ENCODE measurements around the gene UBE2B. TPM values are rescaled to one million over a fixed set of nuclear protein-coding genes. Genes with fewer than 3 reads are reported as not detected.

UBE2B gene
- total and polyA plus RNA-seq, 10 of the 15 experiments (the other 5 are each of a cell fraction or from before 2014, with no cell fraction given): 10.8 to 179 (median 61.3) TPM

GRCh38 chr5:134370871-134371833 lies at the start of gene UBE2B (continued):
- peak; percentile 88 for TF ChIP-seq PBX3 (IDR thresholded peaks at IDR 0.05; ENCODE audit: insufficient replicate concordance, low read depth, low read length)
- no peak; the same call in 1 of the 2 replicates for TF ChIP-seq HDGF (IDR thresholded peaks at IDR 0.05)
- TF ChIP-seq CUX1 (IDR thresholded peaks at IDR 0.05; ENCODE audit: insufficient replicate concordance, low read depth, low read length): peak; percentile 35
- no peak for TF ChIP-seq NFXL1 (IDR thresholded peaks at IDR 0.05; ENCODE audit: borderline replicate concordance)
- TF ChIP-seq, protein P1, sequence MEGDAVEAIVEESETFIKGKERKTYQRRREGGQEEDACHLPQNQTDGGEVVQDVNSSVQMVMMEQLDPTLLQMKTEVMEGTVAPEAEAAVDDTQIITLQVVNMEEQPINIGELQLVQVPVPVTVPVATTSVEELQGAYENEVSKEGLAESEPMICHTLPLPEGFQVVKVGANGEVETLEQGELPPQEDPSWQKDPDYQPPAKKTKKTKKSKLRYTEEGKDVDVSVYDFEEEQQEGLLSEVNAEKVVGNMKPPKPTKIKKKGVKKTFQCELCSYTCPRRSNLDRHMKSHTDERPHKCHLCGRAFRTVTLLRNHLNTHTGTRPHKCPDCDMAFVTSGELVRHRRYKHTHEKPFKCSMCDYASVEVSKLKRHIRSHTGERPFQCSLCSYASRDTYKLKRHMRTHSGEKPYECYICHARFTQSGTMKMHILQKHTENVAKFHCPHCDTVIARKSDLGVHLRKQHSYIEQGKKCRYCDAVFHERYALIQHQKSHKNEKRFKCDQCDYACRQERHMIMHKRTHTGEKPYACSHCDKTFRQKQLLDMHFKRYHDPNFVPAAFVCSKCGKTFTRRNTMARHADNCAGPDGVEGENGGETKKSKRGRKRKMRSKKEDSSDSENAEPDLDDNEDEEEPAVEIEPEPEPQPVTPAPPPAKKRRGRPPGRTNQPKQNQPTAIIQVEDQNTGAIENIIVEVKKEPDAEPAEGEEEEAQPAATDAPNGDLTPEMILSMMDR (IDR thresholded peaks at IDR 0.05 in 2 of 3, conservative IDR thresholded peaks at IDR 0.05 in 1 of 3; ENCODE audit: control insufficient read depth in 2 of 3, extremely low read depth in 1 of 3, insufficient read depth in 1 of 3, low read depth in 3 of 3, low read length in 3 of 3): no peak
- TF ChIP-seq NR2F1 (conservative IDR thresholded peaks at IDR 0.05): peak; percentile 58
- no peak for TF ChIP-seq KAT2A (conservative IDR thresholded peaks at IDR 0.05; ENCODE audit: control insufficient read depth, low read depth, low read length)
- TF ChIP-seq EED (IDR thresholded peaks at IDR 0.05; ENCODE audit: low read depth): peak; percentile 69; the same call in 1 of the 2 replicates
- no peak for TF ChIP-seq CHD4 (IDR thresholded peaks at IDR 0.05)
- peak; percentile 96 for TF ChIP-seq ZNF207 (IDR thresholded peaks at IDR 0.05; ENCODE audit: borderline replicate concordance)
- TF ChIP-seq, protein P2, sequence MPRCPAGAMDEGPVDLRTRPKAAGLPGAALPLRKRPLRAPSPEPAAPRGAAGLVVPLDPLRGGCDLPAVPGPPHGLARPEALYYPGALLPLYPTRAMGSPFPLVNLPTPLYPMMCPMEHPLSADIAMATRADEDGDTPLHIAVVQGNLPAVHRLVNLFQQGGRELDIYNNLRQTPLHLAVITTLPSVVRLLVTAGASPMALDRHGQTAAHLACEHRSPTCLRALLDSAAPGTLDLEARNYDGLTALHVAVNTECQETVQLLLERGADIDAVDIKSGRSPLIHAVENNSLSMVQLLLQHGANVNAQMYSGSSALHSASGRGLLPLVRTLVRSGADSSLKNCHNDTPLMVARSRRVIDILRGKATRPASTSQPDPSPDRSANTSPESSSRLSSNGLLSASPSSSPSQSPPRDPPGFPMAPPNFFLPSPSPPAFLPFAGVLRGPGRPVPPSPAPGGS (IDR thresholded peaks at IDR 0.05; ENCODE audit: borderline replicate concordance, insufficient read depth, low read depth, low read length, poor library complexity, severe bottlenecking): no peak
- peak; percentile 95 for TF ChIP-seq SP1 (IDR thresholded peaks at IDR 0.05; ENCODE audit: low read depth, low read length)
- no peak for TF ChIP-seq ZNF24 (IDR thresholded peaks at IDR 0.05)
- peak; percentile 26 for TF ChIP-seq SMAD5 (IDR thresholded peaks at IDR 0.05; ENCODE audit: low read depth)
- no peak for TF ChIP-seq ESRRA (IDR thresholded peaks at IDR 0.05; ENCODE audit: low read length)
- peak; percentile 76; the same call in 1 of the 2 replicates for TF ChIP-seq MTA2 (IDR thresholded peaks at IDR 0.05; ENCODE audit: low read depth)
- TF ChIP-seq MEF2B (IDR thresholded peaks at IDR 0.05; ENCODE audit: partially characterized antibody, poor library complexity, severe bottlenecking): peak; percentile 90
- peak; percentile 20 for TF ChIP-seq MXI1 (IDR thresholded peaks at IDR 0.05; ENCODE audit: low read depth, low read length)
- TF ChIP-seq MAX (IDR thresholded peaks at IDR 0.05; ENCODE audit: low read depth, low read length): peak; percentile 99

Data from GM12878 (cell line).